ENCODE measurements around the gene WDFY3. TPM values are rescaled to one million over a fixed set of nuclear protein-coding genes. Genes with fewer than 3 reads are reported as not detected.

Gene WDFY3
- total and polyA plus RNA-seq, 2 experiments from 2014 or later: 3.1 to 45.6 TPM

GRCh38 chr4:84916227-84916626 is 50.3 kb downstream of the WDFY3 start:
- peaks cover 96% of the 10 kb centered on the region for H3K79me2 ChIP-seq (ENCODE audit: insufficient read depth)
- in situ Hi-C loops (cut with MboI): no loop called here
- no peaks in the 10 kb centered on the region for H4K20me1 ChIP-seq (ENCODE audit: insufficient read depth)

GRCh38 chr4:84915396-84915780 is 51.1 kb downstream of the WDFY3 start:
- in situ Hi-C loops (cut with MboI): no loop called here
- H3K4me1 ChIP-seq (ENCODE audit: insufficient read depth): peaks cover 44% of the 10 kb centered on the region
- no peak for TF ChIP-seq EZH2 (IDR thresholded peaks at IDR 0.05; ENCODE audit: insufficient read depth, poor library complexity, severe bottlenecking)
- no peak for TF ChIP-seq EZH2phosphoT487 (IDR thresholded peaks at IDR 0.05; ENCODE audit: insufficient read depth, low read depth)
- H3K9ac ChIP-seq: no peak overlapping the region
- H3K36me3 ChIP-seq (ENCODE audit: low read depth): peaks cover 7% of the 10 kb centered on the region; the same call in 1 of the 2 replicates
- H4K20me1 ChIP-seq (ENCODE audit: insufficient read depth): no peaks in the 10 kb centered on the region
- H3F3A ChIP-seq (ENCODE audit: insufficient read depth): peaks cover 29% of the 10 kb centered on the region; the same call in 1 of the 2 replicates
- H3K79me2 ChIP-seq (ENCODE audit: insufficient read depth): peaks cover 99% of the 10 kb centered on the region
- no peak overlapping the region for H3K4me3 ChIP-seq
- no peak overlapping the region for H3K4me2 ChIP-seq (ENCODE audit: unreplicated experiment)
- no peak overlapping the region for H2AFZ ChIP-seq
- no peaks in the 10 kb centered on the region for H3K9me2 ChIP-seq (ENCODE audit: insufficient read depth)
- H3K27me3 ChIP-seq (replicated peaks; ENCODE audit: insufficient read depth): no peaks in the 10 kb centered on the region
- no peak for DNase-seq
- H3K9me3 ChIP-seq (ENCODE audit: low read depth): no peaks in the 10 kb centered on the region
- no peak overlapping the region for H3K27ac ChIP-seq

More at GRCh38 chr4:84916227-84916626, 50.3 kb downstream of the WDFY3 start:
- Histone ChIP-seq H2AFZ (no peak overlapping the region), H3K9me2 (ENCODE audit: insufficient read depth) (no peaks in the 10 kb centered on the region), H3K9me3 (ENCODE audit: low read depth) (no peaks in the 10 kb centered on the region), H3K4me3 (no peak overlapping the region), H3K27ac (no peak overlapping the region), H3K9ac (no peak overlapping the region), H3K4me2 (ENCODE audit: unreplicated experiment) (no peak overlapping the region), H3K36me3 (ENCODE audit: low read depth) (peaks cover 7% of the 10 kb centered on the region; the same call in 1 of the 2 replicates), H3K4me1 (ENCODE audit: insufficient read depth) (peaks cover 53% of the 10 kb centered on the region), H3K27me3 (replicated peaks; ENCODE audit: insufficient read depth) (no peaks in the 10 kb centered on the region), H3F3A (ENCODE audit: insufficient read depth) (peaks cover 36% of the 10 kb centered on the region; the same call in 1 of the 2 replicates)
- DNase-seq: no peak
- TF ChIP-seq EZH2phosphoT487 (IDR thresholded peaks at IDR 0.05; ENCODE audit: insufficient read depth, low read depth) (no peak), EZH2 (IDR thresholded peaks at IDR 0.05; ENCODE audit: insufficient read depth, poor library complexity, severe bottlenecking) (no peak)
- 28 to 41% methylated on average over 1 of the region's 1 CpG for WGBS, 2 experiments (ENCODE audit: low coverage in 1 of 2, low lambda C conversion rate in 2 of 2, missing lambda C conversion rate in 2 of 2)

- 0 out of 2 replicates have a peak, but pooled peaks cover 24% of the 10 kb centered on the region for H3F3A ChIP-seq (ENCODE audit: insufficient read depth)
- no peak for DNase-seq
- no peak overlapping the region for H3K4me2 ChIP-seq (ENCODE audit: unreplicated experiment)
- H2AFZ ChIP-seq: no peak overlapping the region
- H3K9me2 ChIP-seq (ENCODE audit: insufficient read depth): no peaks in the 10 kb centered on the region
- H3K27me3 ChIP-seq (replicated peaks; ENCODE audit: insufficient read depth): no peaks in the 10 kb centered on the region
- no peak overlapping the region for H3K9ac ChIP-seq
- H3K36me3 ChIP-seq (ENCODE audit: low read depth): peaks cover 7% of the 10 kb centered on the region; the same call in 1 of the 2 replicates
- WGBS, 2 experiments (ENCODE audit: low coverage in 1 of 2, low lambda C conversion rate in 2 of 2, missing lambda C conversion rate in 2 of 2): 98% methylated on average over 2 of the region's 2 CpGs
- no peak overlapping the region for H3K4me3 ChIP-seq
- in situ Hi-C loops (cut with MboI): no loop called here
- peaks cover 99% of the 10 kb centered on the region for H3K79me2 ChIP-seq (ENCODE audit: insufficient read depth)
- H4K20me1 ChIP-seq (ENCODE audit: insufficient read depth): no peaks in the 10 kb centered on the region
- H3K27ac ChIP-seq: no peak overlapping the region
- H3K9me3 ChIP-seq (ENCODE audit: low read depth): no peaks in the 10 kb centered on the region
- H3K4me1 ChIP-seq (ENCODE audit: insufficient read depth): peaks cover 39% of the 10 kb centered on the region
- TF ChIP-seq EZH2 (IDR thresholded peaks at IDR 0.05; ENCODE audit: insufficient read depth, poor library complexity, severe bottlenecking) (no peak), EZH2phosphoT487 (IDR thresholded peaks at IDR 0.05; ENCODE audit: insufficient read depth, low read depth) (no peak)
These were observed 51.6 kb downstream of the WDFY3 start for GRCh38 chr4:84914686-84915395.

GRCh38 chr4:84913176-84913575 is 53.3 kb downstream of the WDFY3 start:
- in situ Hi-C loops (cut with MboI): no loop called here
- Histone ChIP-seq H2AFZ (no peak overlapping the region), H3K36me3 (ENCODE audit: low read depth) (no peaks in the 10 kb centered on the region; the same call in 1 of the 2 replicates), H3F3A (ENCODE audit: insufficient read depth) (0 out of 2 replicates have a peak, but pooled peaks cover 19% of the 10 kb centered on the region), H3K4me1 (ENCODE audit: insufficient read depth) (peaks cover 31% of the 10 kb centered on the region), H3K27ac (no peak overlapping the region), H3K4me2 (ENCODE audit: unreplicated experiment) (no peak overlapping the region), H3K9me2 (ENCODE audit: insufficient read depth) (no peaks in the 10 kb centered on the region), H3K9ac (no peak overlapping the region), H3K4me3 (no peak overlapping the region), H3K79me2 (ENCODE audit: insufficient read depth) (peaks cover 99% of the 10 kb centered on the region), H3K27me3 (replicated peaks; ENCODE audit: insufficient read depth) (no peaks in the 10 kb centered on the region), H4K20me1 (ENCODE audit: insufficient read depth) (no peaks in the 10 kb centered on the region), H3K9me3 (ENCODE audit: low read depth) (no peaks in the 10 kb centered on the region)
- DNase-seq: no peak
- TF ChIP-seq EZH2phosphoT487 (IDR thresholded peaks at IDR 0.05; ENCODE audit: insufficient read depth, low read depth) (no peak), EZH2 (IDR thresholded peaks at IDR 0.05; ENCODE audit: insufficient read depth, poor library complexity, severe bottlenecking) (no peak)
- 98 to 100% methylated on average over 3 of the region's 3 CpGs for WGBS, 2 experiments (ENCODE audit: low coverage in 1 of 2, low lambda C conversion rate in 2 of 2, missing lambda C conversion rate in 2 of 2)

Data from GM23248 (cell line).